Endothelial cell of umbilical vein (primary cell): Measurements from ENCODE around the gene FER. TPM values are rescaled to one million over a fixed set of nuclear protein-coding genes. Genes with fewer than 3 reads are reported as not detected.

ENCODE experiments used
- BruUV-seq: library from RNA; stranded (reverse); fragments of 400-500 nt; replicated peaks from 2 replicates; lab custom pipeline; 2021; lab: Mats Ljungman, UMichigan
- CTCF ChIA-PET: fragments of 300-600, 350-600 bp; sonication (Branson Sonifier 250); formaldehyde crosslinking; loops from one replicate; lab custom pipeline; 2021; ENCODE audit warnings: antibody characterized with exemption, inconsistent platforms; lab: Charles Lee
- POLR2A ChIA-PET: fragments of 300-600, 350-600 bp; sonication (Branson Sonifier 250); formaldehyde crosslinking; loops from one replicate; lab custom pipeline; 2021; ENCODE audit warnings: antibody characterized with exemption, inconsistent platforms; lab: Charles Lee
- DNase-seq: peaks from one replicate; pipeline ENCODE4 v3.0.0-alpha.2; 2011; ENCODE audit warnings: low read depth, low spot score
- FAIRE-seq: peaks from 2 replicates; lab custom pipeline; 2011; peaks lifted over from hg19 to GRCh38; lab: Jason Lieb, UNC
- H2AFZ ChIP-seq: 2 replicates; pipeline ENCODE4 v1.6.0; 2012; ENCODE audit warnings: low read depth, low read length, control low read depth, inconsistent platforms
- H3K27ac ChIP-seq: 2 replicates; pipeline ENCODE4 v1.5.1; 2011; ENCODE audit warnings: low read depth, mild to moderate bottlenecking, control low read depth, low read length, moderate library complexity; ENCODE audit not compliant: insufficient read depth
- H3K27me3 ChIP-seq, 2 experiments: 2 replicates each; pipeline versions ENCODE4 v1.6.0 to v1.6.1; 2011; ENCODE audit warnings: low read length in 2 of 2, mixed read lengths in 1 of 2; ENCODE audit not compliant: control insufficient read depth in 2 of 2, insufficient read depth in 2 of 2
- H3K36me3 ChIP-seq, 2 experiments: 2 replicates in 1 of 2; 3 replicates in 1 of 2; pipeline ENCODE4 v1.5.1; 2011; ENCODE audit warnings: low read length in 2 of 2, mild to moderate bottlenecking in 1 of 2, moderate library complexity in 1 of 2; ENCODE audit not compliant: control insufficient read depth in 2 of 2, insufficient read depth in 2 of 2; ENCODE audit errors: extremely low read depth in 1 of 2
- H3K4me1 ChIP-seq: 3 replicates; pipeline ENCODE4 v1.5.1; 2011; ENCODE audit warnings: mild to moderate bottlenecking, low read length; ENCODE audit not compliant: control insufficient read depth, insufficient read depth; ENCODE audit errors: extremely low read depth
- H3K4me2 ChIP-seq: 2 replicates; pipeline ENCODE4 v1.6.1; 2011; ENCODE audit warnings: low read length, control low read depth, mixed read lengths; ENCODE audit not compliant: insufficient read depth
- H3K4me3 ChIP-seq, 3 experiments: fragments of 200-600 bp in 1 of 3; sonication (generic), shearing (Covaris generic) in 1 of 3; replicated peaks in 1 of 3; 2 replicates each; pipeline ENCODE4 v1.5.1; 2011 to 2016; ENCODE audit warnings: control low read depth in 3 of 3, low read length in 3 of 3, mild to moderate bottlenecking in 2 of 3, inconsistent platforms in 1 of 3, low read depth in 1 of 3, moderate library complexity in 1 of 3; ENCODE audit not compliant: insufficient read depth in 1 of 3
- H3K79me2 ChIP-seq: 2 replicates; pipeline ENCODE4 v1.6.0; 2012; ENCODE audit warnings: low read length, inconsistent platforms; ENCODE audit not compliant: control insufficient read depth, insufficient read depth
- H3K9ac ChIP-seq: replicated peaks from 2 replicates; pipeline ENCODE3; 2011; ENCODE audit warnings: low read length, control low read depth; ENCODE audit not compliant: insufficient read depth; ENCODE audit errors: extremely low read depth
- H3K9me1 ChIP-seq: replicated peaks from 3 replicates; pipeline ENCODE4 v1.6.0; 2011; ENCODE audit warnings: mild to moderate bottlenecking, low read length; ENCODE audit not compliant: control insufficient read depth, insufficient read depth; ENCODE audit errors: extremely low read depth
- H3K9me3 ChIP-seq: replicated peaks from 2 replicates; pipeline ENCODE4 v1.5.1; 2012; ENCODE audit warnings: low read length, inconsistent platforms; ENCODE audit not compliant: control insufficient read depth, insufficient read depth
- H4K20me1 ChIP-seq: replicated peaks from 2 replicates; pipeline ENCODE3; 2011; ENCODE audit warnings: mild to moderate bottlenecking, low read length; ENCODE audit not compliant: control insufficient read depth, insufficient read depth; ENCODE audit errors: extremely low read depth
- EZH2 ChIP-seq: IDR thresholded peaks from 2 replicates; pipeline ENCODE4 v1.6.1; 2012; ENCODE audit warnings: borderline replicate concordance, low read depth, mild to moderate bottlenecking, moderate library complexity, low read length, inconsistent platforms; ENCODE audit not compliant: severe bottlenecking
- FOS ChIP-seq: IDR thresholded peaks from 2 replicates; pipeline ENCODE4 v1.6.1; 2011; ENCODE audit warnings: mild to moderate bottlenecking, low read length, moderate library complexity, borderline replicate concordance; ENCODE audit not compliant: insufficient read depth
- GATA2 ChIP-seq: IDR thresholded peaks from 2 replicates; pipeline ENCODE4 v1.7.0; 2011; ENCODE audit warnings: low read depth, mild to moderate bottlenecking, moderate library complexity, mixed read lengths, low read length; ENCODE audit not compliant: insufficient read length, insufficient read depth
- JUN ChIP-seq: IDR thresholded peaks from 2 replicates; pipeline ENCODE4 v1.6.1; 2011; ENCODE audit warnings: borderline replicate concordance, low read depth; ENCODE audit not compliant: insufficient read length, insufficient read depth
- MAX ChIP-seq: IDR thresholded peaks from 2 replicates; pipeline ENCODE4 v1.6.1; 2011; ENCODE audit not compliant: insufficient read depth, insufficient read length
- MYC ChIP-seq: IDR thresholded peaks from one replicate; pipeline ENCODE4 v1.6.1; 2011; ENCODE audit warnings: mild to moderate bottlenecking, low read depth, low read length
- POLR2A ChIP-seq: IDR thresholded peaks from 2 replicates; pipeline ENCODE4 v1.6.1; 2012; ENCODE audit warnings: low read depth, mild to moderate bottlenecking, control low read depth, low read length
- POLR2AphosphoS5 ChIP-seq: IDR thresholded peaks from 2 replicates; pipeline ENCODE4 v1.6.1; 2012; ENCODE audit warnings: low read depth, mild to moderate bottlenecking, control low read depth, low read length, moderate library complexity; ENCODE audit not compliant: insufficient read depth
- dilution Hi-C: fragments of 300-500 bp; cut with MboI; formaldehyde crosslinking; loops from one replicate; pipeline ENCODE4 v1.15.0; 2019; ENCODE audit warnings: low sequenced_read_pairs; ENCODE audit not compliant: extremely low pct_ligation_motif_present
- intact Hi-C: fragments of 100-400 bp; cut with micrococcal nuclease; formaldehyde crosslinking; loops from one replicate; pipeline ENCODE4 v1.10.0; 2022
- polyA plus RNA-seq, 4 experiments: library from polyadenylated mRNA; depleted of rRNA in 3 of 4; stranded (reverse) in 3 of 4; unstranded in 1 of 4; fragments of >200 nt; gene quantifications; 2 replicates each; pipeline versions ENCODE4 v1.2.1 to v1.2.3, GENCODE V29; 2011 to 2012; ENCODE audit warnings: missing spikeins in 1 of 4
- total RNA-seq: library from RNA; stranded (reverse); gene quantifications from 2 replicates; pipeline ENCODE4 v1.2.3, GENCODE V29; 2021
- TF ChIP-seq, protein P1 (sequence below), 2 donors: IDR thresholded peaks; 1 replicate in 1 of 2; 2 replicates in 1 of 2; pipeline ENCODE4 v1.5.1; 2011; ENCODE audit warnings: low read length in 2 of 2, mild to moderate bottlenecking in 2 of 2, moderate library complexity in 2 of 2, control low read depth in 1 of 2, inconsistent platforms in 1 of 2, low read depth in 1 of 2; ENCODE audit not compliant: insufficient read depth in 1 of 2; ENCODE audit errors: extremely low read depth in 1 of 2

FER gene
- total and polyA plus RNA-seq, 2 donors (not counting 3 experiments of a cell fraction or from before 2014, with no cell fraction given): 2.3 to 27.5 TPM

GRCh38 chr5:109218818-109219217, 471.1 kb downstream of the FER start:
- DNase-seq (no peak), FAIRE-seq (no peak)
- Histone ChIP-seq H3K36me3 (no peaks in the 10 kb centered on the region), H4K20me1 (no peaks in the 10 kb centered on the region), H3K4me3 (no peak overlapping the region), H3K27me3 (no peaks in the 10 kb centered on the region), H2AFZ (no peak overlapping the region), H3K4me2 (no peak overlapping the region), H3K9me1 (no peaks in the 10 kb centered on the region), H3K79me2 (no peaks in the 10 kb centered on the region), H3K27ac (no peak overlapping the region), H3K4me1 (no peaks in the 10 kb centered on the region), H3K9ac (no peak overlapping the region), H3K9me3 (no peaks in the 10 kb centered on the region)
- BruUV-seq: no TSS peak
- dilution Hi-C loops (no loop called here), intact Hi-C loops (no loop called here)
- POLR2A ChIA-PET: no interaction called here
- TF ChIP-seq POLR2A (no peak), FOS (no peak), MAX (no peak), JUN (no peak), GATA2 (no peak), MYC (no peak), EZH2 (no peak), POLR2AphosphoS5 (no peak)
- TF ChIP-seq, protein P1, sequence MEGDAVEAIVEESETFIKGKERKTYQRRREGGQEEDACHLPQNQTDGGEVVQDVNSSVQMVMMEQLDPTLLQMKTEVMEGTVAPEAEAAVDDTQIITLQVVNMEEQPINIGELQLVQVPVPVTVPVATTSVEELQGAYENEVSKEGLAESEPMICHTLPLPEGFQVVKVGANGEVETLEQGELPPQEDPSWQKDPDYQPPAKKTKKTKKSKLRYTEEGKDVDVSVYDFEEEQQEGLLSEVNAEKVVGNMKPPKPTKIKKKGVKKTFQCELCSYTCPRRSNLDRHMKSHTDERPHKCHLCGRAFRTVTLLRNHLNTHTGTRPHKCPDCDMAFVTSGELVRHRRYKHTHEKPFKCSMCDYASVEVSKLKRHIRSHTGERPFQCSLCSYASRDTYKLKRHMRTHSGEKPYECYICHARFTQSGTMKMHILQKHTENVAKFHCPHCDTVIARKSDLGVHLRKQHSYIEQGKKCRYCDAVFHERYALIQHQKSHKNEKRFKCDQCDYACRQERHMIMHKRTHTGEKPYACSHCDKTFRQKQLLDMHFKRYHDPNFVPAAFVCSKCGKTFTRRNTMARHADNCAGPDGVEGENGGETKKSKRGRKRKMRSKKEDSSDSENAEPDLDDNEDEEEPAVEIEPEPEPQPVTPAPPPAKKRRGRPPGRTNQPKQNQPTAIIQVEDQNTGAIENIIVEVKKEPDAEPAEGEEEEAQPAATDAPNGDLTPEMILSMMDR (IDR thresholded peaks at IDR 0.05; ENCODE audit: extremely low read depth in 1 of 2, insufficient read depth in 1 of 2, low read depth in 1 of 2, low read length in 2 of 2): no peak
- CTCF ChIA-PET: interaction anchor here (1.4 kb wide), 1 partner anchor 52 kb away, joined by 3 read pairs; no protein-coding TSS in a partner anchor
